ENCODE results near the gene TIA1.
A peak's percentile ranks its signal among the peaks of the same experiment; 100 is the strongest.
"Not testable (repeated sequence)": the region's sequence is repeated elsewhere in the genome, so short reads cannot be mapped to it uniquely, and the experiment has no call there.

TIA1 gene

GRCh38 chr2:70214953-70215549 lies 33.4 kb downstream of the TIA1 start:
- peak; percentile 93 for DNase-seq (ENCODE audit: low read depth)

GRCh38 chr2:70214365-70214764 lies 34.1 kb downstream of the TIA1 start:
- no peak for DNase-seq (ENCODE audit: low read depth)

GRCh38 chr2:70212298-70212932 lies 36.0 kb downstream of the TIA1 start:
- DNase-seq (ENCODE audit: low read depth) = peak; percentile 11

GRCh38 chr2:70211595-70211994 lies 36.8 kb downstream of the TIA1 start:
- no peak for DNase-seq (ENCODE audit: low read depth)

GRCh38 chr2:70204452-70204851 lies 44.0 kb downstream of the TIA1 start:
- no peak for DNase-seq (ENCODE audit: low read depth)

- DNase-seq (ENCODE audit: low read depth) = no peak
Measured at GRCh38 chr2:70203086-70203485, 45.3 kb downstream of the TIA1 start.

GRCh38 chr2:70202236-70202806 lies 46.1 kb downstream of the TIA1 start:
- no peak for DNase-seq (ENCODE audit: low read depth)

GRCh38 chr2:70201831-70202230 lies 46.6 kb downstream of the TIA1 start:
- no peak for DNase-seq (ENCODE audit: low read depth)

GRCh38 chr2:70201225-70201768 lies 47.1 kb downstream of the TIA1 start:
- DNase-seq (ENCODE audit: low read depth) = no peak

GRCh38 chr2:70199320-70199864 lies 49.0 kb downstream of the TIA1 start:
- no peak for DNase-seq (ENCODE audit: low read depth)

GRCh38 chr2:70192516-70192915 lies 55.9 kb downstream of the TIA1 start:
- no peak for DNase-seq (ENCODE audit: low read depth)

- DNase-seq (ENCODE audit: low read depth) = no peak
Measured at GRCh38 chr2:70191244-70191735, 57.1 kb downstream of the TIA1 start.

GRCh38 chr2:70190418-70191243 lies 57.8 kb downstream of the TIA1 start, which contains the start of gene C2orf42:
C2orf42 (minus strand) TSS chr2:70191019; CDS start chr2:70181985, 9,034 bp downstream.
- peak; percentile 97 for DNase-seq (ENCODE audit: low read depth)

- DNase-seq (ENCODE audit: low read depth) = no peak
Measured at GRCh38 chr2:70188460-70188859, 60.0 kb downstream of the TIA1 start.

- DNase-seq (ENCODE audit: low read depth) = not testable (repeated sequence)
Measured at GRCh38 chr2:70187170-70187569, 61.3 kb downstream of the TIA1 start.

GRCh38 chr2:70182689-70183088 lies 65.7 kb downstream of the TIA1 start:
- DNase-seq (ENCODE audit: low read depth) = no peak

GRCh38 chr2:70181363-70181956 lies 67.0 kb downstream of the TIA1 start:
- DNase-seq (ENCODE audit: low read depth) = no peak

GRCh38 chr2:70173520-70173919 lies 74.9 kb downstream of the TIA1 start:
- DNase-seq (ENCODE audit: low read depth) = no peak

GRCh38 chr2:70169654-70170245 lies 78.7 kb downstream of the TIA1 start:
- DNase-seq (ENCODE audit: low read depth) = not testable (repeated sequence)

GRCh38 chr2:70161069-70161534 lies 87.3 kb downstream of the TIA1 start:
- DNase-seq (ENCODE audit: low read depth) = no peak

GRCh38 chr2:70160545-70160944 lies 87.9 kb downstream of the TIA1 start:
- DNase-seq (ENCODE audit: low read depth) = no peak

Data from EH (cell line).